ENCODE measurements around the gene GNAI2.
A peak's percentile ranks its signal among the peaks of the same experiment; 100 is the strongest.
"Not testable (repeated sequence)": the region's sequence is repeated elsewhere in the genome, so short reads cannot be mapped to it uniquely, and the experiment has no call there.

GNAI2 gene

GRCh38 chr3:50246517-50246954 is 10.5 kb downstream of the GNAI2 start:
- no peak for DNase-seq

DNA sequence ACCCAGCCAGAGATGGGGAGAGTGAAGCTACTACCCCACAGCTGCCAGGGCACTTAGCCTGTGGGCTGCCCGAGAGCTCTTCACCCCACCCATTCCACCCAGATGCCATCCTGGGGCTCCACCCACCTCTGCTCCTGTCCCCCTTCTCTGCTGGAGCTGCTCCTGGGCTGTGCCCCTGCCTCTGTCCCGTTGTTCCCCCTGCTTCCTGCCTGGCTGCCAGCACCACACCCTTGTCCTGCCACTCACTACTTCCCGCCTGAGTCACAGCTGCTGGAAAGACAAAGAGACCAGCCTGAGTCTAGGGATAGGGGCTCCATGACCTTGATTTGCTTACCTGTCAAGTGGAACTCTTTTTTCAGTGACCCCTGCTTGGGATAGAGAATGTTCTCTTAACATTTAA is 12.4 kb downstream of the GNAI2 start:
- DNase-seq, result peak; percentile 79 to 87

DNA sequence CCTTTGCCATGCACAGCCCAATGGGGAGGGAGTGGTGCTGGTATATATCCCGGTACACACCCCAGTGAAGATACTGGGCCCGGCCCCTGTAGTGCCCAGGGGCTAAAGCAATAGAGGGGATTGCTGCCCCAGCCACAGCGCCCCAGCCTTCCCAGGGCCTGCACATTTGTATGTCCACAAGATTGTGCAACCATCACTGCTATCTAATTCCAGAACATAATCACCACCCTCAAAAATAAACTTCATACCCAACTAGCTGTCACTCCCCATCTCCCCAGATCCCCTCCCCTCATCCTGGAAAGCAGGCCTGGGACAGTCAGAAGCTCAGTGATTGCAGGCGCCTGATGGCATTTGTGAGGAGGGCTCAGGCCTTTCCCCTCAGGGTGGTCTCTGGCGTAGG is 13.5 kb downstream of the GNAI2 start:
- no peak for DNase-seq

DNA sequence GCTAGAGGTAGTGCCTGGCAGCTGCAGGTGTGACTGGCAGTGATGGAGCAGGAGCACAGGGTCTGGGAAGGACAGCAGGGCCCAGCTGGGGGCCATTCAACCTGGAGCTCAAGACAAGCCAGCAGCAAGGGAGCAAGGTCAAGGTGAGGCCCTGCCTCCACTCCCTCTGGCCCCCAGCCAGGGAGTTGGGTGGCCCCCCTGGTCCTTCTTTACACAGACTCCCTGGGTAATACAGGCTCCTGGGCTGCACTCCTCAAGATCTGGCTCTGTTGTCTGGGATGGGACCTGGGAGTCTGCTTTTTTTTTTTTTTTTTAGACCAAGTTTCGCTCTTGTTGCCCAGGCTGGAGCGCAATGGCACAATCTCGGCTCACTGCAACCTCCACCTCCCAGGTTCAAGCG is 14.5 kb downstream of the GNAI2 start:
- DNase-seq, result no peak

DNA sequence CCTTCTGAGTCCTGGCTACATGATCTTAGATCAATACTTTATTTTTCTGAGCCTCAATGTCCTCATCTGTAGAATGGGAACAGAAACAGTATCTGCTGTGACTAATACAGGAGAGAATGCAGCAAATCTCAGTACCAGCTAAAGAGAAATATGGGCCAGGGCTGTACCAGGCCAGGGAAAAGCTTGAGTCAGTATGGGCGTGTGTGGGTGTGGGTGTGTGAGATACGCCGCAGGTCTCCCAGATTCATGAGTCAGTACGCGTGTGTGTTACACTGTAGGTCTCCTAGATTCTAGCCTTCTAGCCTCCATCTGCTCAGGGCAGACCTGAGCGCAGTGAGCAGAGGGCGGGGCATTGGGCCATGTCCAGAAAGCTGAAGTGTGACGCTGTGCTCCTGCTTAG is 15.2 kb downstream of the GNAI2 start:
- DNase-seq, result no peak

GRCh38 chr3:50254577-50255250 is 18.7 kb downstream of the GNAI2 start:
- DNase-seq, result no peak

GRCh38 chr3:50255251-50255615 is 19.2 kb downstream of the GNAI2 start:
- DNase-seq, result peak in 1 of 2 experiments; percentile 79

- DNase-seq, result peak in 1 of 2 experiments; percentile 45
Observed at GRCh38 chr3:50256978-50257890, 21.2 kb downstream of the GNAI2 start.

GRCh38 chr3:50258029-50258680 is 22.2 kb downstream of the GNAI2 start:
- DNase-seq, result peak; percentile 33 to 73

DNA sequence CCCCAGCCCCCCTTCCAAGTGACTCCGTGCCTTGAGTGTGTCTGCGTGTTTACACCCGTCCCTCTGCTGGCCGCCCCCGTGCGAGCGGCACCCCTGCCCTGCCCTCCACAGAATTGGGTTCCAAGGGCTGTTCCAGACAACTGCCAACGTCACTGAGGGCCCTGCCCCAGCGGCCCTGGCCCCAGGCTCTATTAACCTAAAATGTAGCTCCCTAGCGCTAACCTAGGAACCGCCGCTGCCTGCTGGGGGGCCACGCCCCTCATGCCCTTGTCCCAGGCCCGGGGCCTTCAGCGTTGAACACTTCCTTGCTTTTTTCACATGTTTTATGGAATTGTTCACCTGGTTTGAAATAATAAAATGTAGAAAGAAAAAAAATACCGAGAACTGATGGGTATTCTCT is 23.0 kb downstream of the GNAI2 start:
- DNase-seq, result no peak

DNA sequence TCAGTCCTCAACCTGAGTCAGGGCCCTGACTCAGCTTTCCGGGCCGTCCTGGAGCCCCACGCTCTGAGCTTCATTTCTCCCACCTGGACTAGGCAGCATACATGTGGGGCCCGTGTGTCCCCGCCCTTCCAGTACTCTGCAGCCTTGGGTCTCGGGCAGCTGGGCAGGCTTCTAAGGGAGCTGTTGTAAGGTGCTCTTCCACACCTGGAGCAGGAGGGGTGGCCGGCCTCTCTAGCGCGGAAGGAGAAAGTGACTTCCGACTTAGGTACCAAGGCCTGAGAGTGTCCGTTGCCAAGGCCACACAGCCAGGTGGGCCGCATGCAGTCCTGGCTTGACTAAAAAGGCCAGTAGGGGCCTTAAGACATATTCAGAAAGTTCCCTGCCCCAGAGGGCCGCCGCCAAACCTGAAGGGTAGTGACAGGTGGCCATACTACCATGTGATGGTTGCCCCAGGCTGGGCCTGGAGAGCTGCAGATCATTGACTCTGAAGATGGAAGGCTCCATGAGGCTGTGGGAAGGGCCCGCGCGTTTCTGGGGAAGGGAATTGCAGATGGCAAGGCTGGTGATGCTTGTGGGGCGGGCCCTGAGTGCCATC is 23.5 kb downstream of the GNAI2 start:
- DNase-seq, result no peak

GRCh38 chr3:50260027-50260941 is 24.3 kb downstream of the GNAI2 start:
- DNase-seq, result peak; percentile 67 to 93

GRCh38 chr3:50260942-50261441 is 25.0 kb downstream of the GNAI2 start:
- no peak for DNase-seq

- no peak for DNase-seq
Observed at GRCh38 chr3:50261505-50261904, 25.5 kb downstream of the GNAI2 start.

GRCh38 chr3:50262200-50262599 is 26.2 kb downstream of the GNAI2 start:
- DNase-seq, result not testable (repeated sequence)

DNA sequence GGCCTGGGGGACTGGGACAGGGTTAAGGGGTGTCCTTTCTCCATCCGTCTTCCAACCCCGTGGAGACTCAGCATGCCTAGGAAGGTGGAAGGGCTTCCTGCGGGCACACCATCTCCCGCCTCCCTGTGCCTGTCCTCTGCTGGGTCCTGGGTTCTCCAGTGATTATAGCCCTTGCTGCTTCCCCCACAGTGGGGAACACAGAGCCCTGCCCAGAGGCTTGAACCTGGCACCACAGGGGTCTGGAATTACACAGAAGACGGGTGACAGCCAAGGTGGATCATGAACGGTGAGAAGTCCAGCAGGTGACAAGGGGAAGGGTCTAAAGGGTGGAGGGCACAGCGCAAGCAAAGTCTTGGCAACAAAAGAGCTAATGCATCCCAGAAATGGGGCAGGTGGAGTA is 26.8 kb downstream of the GNAI2 start:
- DNase-seq, result no peak

DNA sequence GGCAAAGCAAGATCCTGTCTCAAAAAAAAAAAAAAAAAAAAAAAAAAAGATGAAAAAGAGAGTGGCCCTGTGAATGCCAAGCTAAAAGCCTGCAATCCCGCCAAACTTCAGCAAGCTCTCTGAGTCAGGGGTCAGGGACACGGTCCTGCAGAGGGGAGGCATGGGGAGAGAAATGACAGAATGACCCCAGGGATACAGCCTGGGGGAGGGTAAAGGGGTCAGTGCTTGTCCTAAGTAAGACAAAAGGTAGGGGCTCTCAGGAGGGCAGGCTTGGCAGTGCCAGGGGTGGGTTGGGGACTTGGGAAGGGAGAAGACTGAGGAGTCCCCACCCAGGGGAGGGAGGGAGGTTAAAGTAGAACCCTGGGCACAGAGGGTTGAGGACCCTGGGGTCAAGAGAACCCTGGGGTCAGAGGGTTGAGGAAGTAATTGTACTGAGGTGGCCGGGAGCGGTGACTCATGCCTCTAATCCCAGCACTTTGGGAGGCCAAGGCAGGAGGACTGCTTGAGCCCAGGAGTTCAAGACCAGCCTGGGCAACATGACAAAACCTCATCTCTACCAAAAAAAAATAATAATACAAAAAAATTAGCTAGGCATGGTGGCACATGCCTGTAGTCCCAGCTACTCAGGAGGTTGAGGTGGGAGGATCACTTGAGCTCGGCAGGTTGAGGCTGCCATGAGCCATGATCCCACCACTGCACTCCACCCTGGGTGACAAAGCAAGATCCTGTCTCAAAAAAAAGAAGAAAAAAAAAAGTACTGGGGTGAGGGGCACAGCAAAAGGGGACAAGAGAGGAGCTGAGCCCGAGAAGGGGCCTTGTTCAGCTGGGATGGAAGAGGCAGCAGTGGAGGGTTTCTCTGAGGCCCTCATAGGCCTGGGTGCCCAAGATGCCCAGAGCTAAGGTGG is 27.7 kb downstream of the GNAI2 start:
- DNase-seq, result no peak

GRCh38 chr3:50264383-50264963 is 28.5 kb downstream of the GNAI2 start:
- peak; percentile 34 to 68 for DNase-seq

DNA sequence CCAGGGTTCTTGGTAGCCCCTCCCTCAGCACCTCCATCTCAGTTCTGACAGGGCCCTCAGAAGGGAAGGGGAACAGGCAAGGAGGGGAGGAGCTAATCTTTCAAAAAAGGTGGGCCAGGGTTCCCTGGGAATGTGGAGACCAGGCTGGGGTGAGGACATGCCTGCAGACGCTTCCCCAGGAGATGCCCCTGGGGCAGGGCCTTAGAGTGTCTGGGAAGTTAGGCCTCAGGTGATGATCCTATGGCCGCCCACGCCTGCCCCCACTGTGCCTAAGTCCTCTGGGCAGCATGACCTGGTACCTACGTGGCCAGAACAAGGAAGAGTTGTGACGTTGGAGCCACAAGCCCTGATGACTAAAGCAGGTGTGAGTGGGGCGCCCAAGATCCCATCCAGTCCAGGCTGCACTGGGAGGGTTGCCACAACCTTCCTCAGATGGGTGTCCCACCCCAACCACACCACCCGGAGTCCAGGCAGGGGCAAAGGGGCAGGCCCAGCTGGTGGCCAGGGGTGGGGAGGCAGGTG is 29.0 kb downstream of the GNAI2 start:
- DNase-seq, result no peak

DNA sequence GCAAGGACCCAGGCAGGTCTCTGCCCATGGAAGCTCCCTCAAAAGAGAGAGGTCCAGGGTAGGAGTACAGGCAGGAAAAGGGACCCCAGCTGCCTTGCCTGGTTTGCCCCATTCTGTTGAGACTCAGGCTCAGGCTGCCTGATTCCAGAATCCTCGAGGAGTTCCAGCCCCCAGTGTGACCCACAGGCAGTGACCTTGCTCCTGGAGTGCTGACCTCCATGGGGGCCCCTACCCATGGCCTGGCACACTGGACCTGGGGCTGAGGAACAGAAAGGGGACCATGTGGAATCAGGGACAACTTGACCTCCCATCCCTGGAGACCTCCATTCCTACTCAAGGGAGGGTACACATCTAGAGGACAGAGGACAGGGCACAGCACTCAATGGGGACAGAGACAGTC is 29.6 kb downstream of the GNAI2 start:
- no peak for DNase-seq

Measured in NCI-H526 (cell line).